PC-9 (cell line): ENCODE results near the gene CDC23.
"Not testable (repeated sequence)": the region's sequence is repeated elsewhere in the genome, so short reads cannot be mapped to it uniquely, and the experiment has no call there.

ENCODE experiments used
- EZH2 ChIP-seq: fragments of 200-600 bp; sonication (generic); IDR thresholded peaks from 2 replicates; pipeline ENCODE4 v1.8.0; 2017; ENCODE audit warnings: antibody characterized with exemption, low read depth
- TF ChIP-seq, protein P1 (sequence below): fragments of 200-600 bp; sonication (generic); conservative IDR thresholded peaks from 2 replicates; pipeline ENCODE4 v1.6.1; 2017; ENCODE audit warnings: mixed run types, antibody characterized with exemption, mild to moderate bottlenecking, moderate library complexity

DNA sequence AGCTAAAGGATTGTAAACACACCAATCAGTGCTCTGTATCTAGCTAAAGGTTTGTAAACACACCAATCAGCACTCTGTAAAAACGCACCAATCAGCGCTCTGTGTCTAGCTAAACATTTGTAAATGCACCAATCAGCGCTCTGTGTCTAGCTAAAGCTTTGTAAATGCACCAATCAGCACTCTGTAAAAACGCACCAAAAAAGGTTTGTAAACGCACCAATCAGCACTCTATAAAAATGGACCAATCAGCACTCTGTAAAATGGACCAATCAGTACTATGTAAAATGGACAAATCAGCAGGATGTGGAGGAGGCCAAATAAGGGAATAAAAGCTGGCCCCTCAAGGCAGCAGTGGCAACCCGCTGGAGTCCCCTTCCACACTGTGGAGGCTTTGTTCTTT lies 69.5 kb downstream of the CDC23 start:
- TF ChIP-seq, protein P1, sequence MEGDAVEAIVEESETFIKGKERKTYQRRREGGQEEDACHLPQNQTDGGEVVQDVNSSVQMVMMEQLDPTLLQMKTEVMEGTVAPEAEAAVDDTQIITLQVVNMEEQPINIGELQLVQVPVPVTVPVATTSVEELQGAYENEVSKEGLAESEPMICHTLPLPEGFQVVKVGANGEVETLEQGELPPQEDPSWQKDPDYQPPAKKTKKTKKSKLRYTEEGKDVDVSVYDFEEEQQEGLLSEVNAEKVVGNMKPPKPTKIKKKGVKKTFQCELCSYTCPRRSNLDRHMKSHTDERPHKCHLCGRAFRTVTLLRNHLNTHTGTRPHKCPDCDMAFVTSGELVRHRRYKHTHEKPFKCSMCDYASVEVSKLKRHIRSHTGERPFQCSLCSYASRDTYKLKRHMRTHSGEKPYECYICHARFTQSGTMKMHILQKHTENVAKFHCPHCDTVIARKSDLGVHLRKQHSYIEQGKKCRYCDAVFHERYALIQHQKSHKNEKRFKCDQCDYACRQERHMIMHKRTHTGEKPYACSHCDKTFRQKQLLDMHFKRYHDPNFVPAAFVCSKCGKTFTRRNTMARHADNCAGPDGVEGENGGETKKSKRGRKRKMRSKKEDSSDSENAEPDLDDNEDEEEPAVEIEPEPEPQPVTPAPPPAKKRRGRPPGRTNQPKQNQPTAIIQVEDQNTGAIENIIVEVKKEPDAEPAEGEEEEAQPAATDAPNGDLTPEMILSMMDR: not testable (repeated sequence)
- not testable (repeated sequence) for TF ChIP-seq EZH2
